HepG2 (cell line): ENCODE results near the gene STK32B. TPM values are rescaled to one million over a fixed set of nuclear protein-coding genes. Genes with fewer than 3 reads are reported as not detected.

Experiments used
- ATAC-seq: fragments of 200-7000 bp; cut with Tn5 transposase; 3 replicates; pipeline ENCODE4 v1.9.1; 2020; ENCODE audit warnings: mild to moderate bottlenecking, moderate library complexity
- BruUV-seq: library from RNA; stranded (reverse); fragments of 400-500 nt; replicated peaks from 2 replicates; lab custom pipeline; 2021; lab: Mats Ljungman, UMichigan
- CTCF ChIA-PET: fragments of 300-600 bp; formaldehyde crosslinking; extraction: SDS; loops from one replicate; lab custom pipeline; 2021; ENCODE audit warnings: low total read pairs, inconsistent platforms, low intra/inter-chr PET ratio; lab: Yijun Ruan, JAX
- POLR2A ChIA-PET: fragments of 350-600 bp; sonication (Branson Sonifier 250); formaldehyde crosslinking; loops from one replicate; lab custom pipeline; 2020; ENCODE audit warnings: antibody characterized with exemption, inconsistent platforms; lab: Yijun Ruan, JAX
- DNase-seq: peaks from one replicate; pipeline ENCODE4 v3.0.0-alpha.2; 2015; ENCODE audit warnings: low spot score
- FAIRE-seq: peaks from 3 replicates; lab custom pipeline; 2011; peaks lifted over from hg19 to GRCh38; lab: Jason Lieb, UNC
- H2AFZ ChIP-seq: one replicate; pipeline ENCODE4 v1.6.1; 2011; ENCODE audit warnings: low read length, inconsistent platforms
- H3K27ac ChIP-seq: fragments of 300-600 bp; 3 replicates; pipeline ENCODE4 v1.8.0; 2011; ENCODE audit warnings: mixed run types, mild to moderate bottlenecking, mixed read lengths, low read length, inconsistent platforms; ENCODE audit not compliant: insufficient read depth; ENCODE audit errors: extremely low read length
- H3K27me3 ChIP-seq, 2 experiments: fragments of 200-600 bp in 1 of 2; 2 replicates in 1 of 2; 3 replicates in 1 of 2; pipeline versions ENCODE4 v1.6.0 to v1.8.0; 2011; ENCODE audit warnings: low read length in 2 of 2, mild to moderate bottlenecking in 2 of 2, moderate library complexity in 2 of 2, inconsistent platforms in 1 of 2; ENCODE audit not compliant: insufficient read depth in 2 of 2, control insufficient read depth in 1 of 2
- H3K36me3 ChIP-seq, 2 experiments: fragments of 200-600 bp in 1 of 2; replicated peaks in 1 of 2; 2 replicates in 1 of 2; 3 replicates in 1 of 2; pipeline versions ENCODE4 v1.5.1 to v1.8.0; 2011; ENCODE audit warnings: low read length in 2 of 2, inconsistent platforms in 1 of 2; ENCODE audit not compliant: insufficient read depth in 2 of 2, control insufficient read depth in 1 of 2
- H3K4me1 ChIP-seq: 2 replicates; pipeline ENCODE4 v1.5.1; 2012; ENCODE audit warnings: low read length, inconsistent platforms; ENCODE audit not compliant: insufficient read depth
- H3K4me2 ChIP-seq: 2 replicates; pipeline ENCODE4 v1.6.0; 2011; ENCODE audit warnings: low read depth, low read length, inconsistent platforms
- H3K4me3 ChIP-seq, 3 experiments: fragments of 200-600 bp in 1 of 3; sonication (generic), shearing (Covaris generic) in 1 of 3; replicated peaks in 1 of 3; 2 replicates each; pipeline ENCODE4 v1.5.1; 2011 to 2016; ENCODE audit warnings: low read length in 3 of 3, inconsistent platforms in 2 of 3, low read depth in 2 of 3, mild to moderate bottlenecking in 2 of 3, control low read depth in 1 of 3, mixed read lengths in 1 of 3; ENCODE audit not compliant: insufficient read depth in 1 of 3
- H3K79me2 ChIP-seq: one replicate; pipeline ENCODE4 v1.6.1; 2011; ENCODE audit warnings: low read length, inconsistent platforms; ENCODE audit not compliant: insufficient read depth
- H3K9ac ChIP-seq: 2 replicates; pipeline ENCODE4 v1.6.0; 2011; ENCODE audit warnings: mild to moderate bottlenecking, low read depth, low read length, inconsistent platforms; ENCODE audit not compliant: insufficient read depth
- H3K9me3 ChIP-seq: 2 replicates; pipeline ENCODE4 v1.5.1; 2012; ENCODE audit warnings: mild to moderate bottlenecking, low read length
- H4K20me1 ChIP-seq: 2 replicates; pipeline ENCODE4 v1.6.0; 2011; ENCODE audit warnings: inconsistent platforms, mild to moderate bottlenecking, low read length, moderate library complexity; ENCODE audit not compliant: insufficient read depth
- DNMT3B ChIP-seq: conservative IDR thresholded peaks from 2 replicates; pipeline ENCODE4 v1.6.1; 2016; ENCODE audit warnings: missing biosample characterization, control low read depth
- HOXA3 ChIP-seq: sonication (generic); formaldehyde crosslinking; IDR thresholded peaks from 2 replicates; pipeline ENCODE4 v1.5.0; 2020; ENCODE audit warnings: missing genetic modification reagents
- NR2F6 ChIP-seq, 2 experiments: IDR thresholded peaks; 2 replicates each; pipeline ENCODE4 v1.6.1; 2016; ENCODE audit warnings: antibody characterized with exemption in 1 of 2, mild to moderate bottlenecking in 1 of 2
- PRPF4 ChIP-seq: fragments of 200-400 bp; formaldehyde crosslinking; IDR thresholded peaks from 2 replicates; pipeline ENCODE4 v1.6.1; 2016; ENCODE audit warnings: low read length, low read depth; ENCODE audit not compliant: poor library complexity, severe bottlenecking
- SAP130 ChIP-seq: IDR thresholded peaks from 2 replicates; pipeline ENCODE4 v1.6.1; 2016; ENCODE audit warnings: low read depth
- SRF ChIP-seq: IDR thresholded peaks from 2 replicates; pipeline ENCODE4 v1.6.1; 2011; ENCODE audit warnings: mild to moderate bottlenecking, low read depth, low read length, moderate library complexity
- YY1 ChIP-seq: IDR thresholded peaks from 2 replicates; pipeline ENCODE4 v1.6.1; 2011; ENCODE audit warnings: low read length, low read depth, moderate library complexity, mild to moderate bottlenecking; ENCODE audit not compliant: insufficient read depth, insufficient replicate concordance
- ZNF30 ChIP-seq: sonication (generic); formaldehyde crosslinking; IDR thresholded peaks from 2 replicates; pipeline ENCODE4 v1.5.0; 2020; ENCODE audit warnings: mild to moderate bottlenecking, missing genetic modification reagents
- ZNF879 ChIP-seq: sonication (generic); formaldehyde crosslinking; IDR thresholded peaks from 2 replicates; pipeline ENCODE4 v1.8.1; 2023; ENCODE audit warnings: missing genetic modification reagents
- WGBS: methylation state at CpG from one replicate; pipeline ENCODE4 v1.1.6; 2017; ENCODE audit warnings: low lambda C conversion rate; 5-methylcytosine and 5-hydroxymethylcytosine counted together
- in situ Hi-C: cut with HindIII; loops from 2 replicates; pipeline ENCODE4 v1.10.0; 2017; ENCODE audit warnings: low pct_unique_long_range_greater_than_20kb; ENCODE audit not compliant: extremely low pct_ligation_motif_present
- intact Hi-C: fragments of 100-400 bp; cut with micrococcal nuclease; formaldehyde crosslinking; loops from one replicate; pipeline ENCODE4 v1.10.0; 2022; ENCODE audit not compliant: unreplicated experiment
- polyA plus RNA-seq, 8 experiments: library from polyadenylated mRNA; depleted of rRNA in 3 of 8; stranded (reverse) in 7 of 8; unstranded in 1 of 8; fragments of >200 nt; fragmentation: Illumina TruSeq in 4 of 8; extraction: Trizol in 4 of 8; gene quantifications; 2 replicates each; pipeline versions ENCODE4 v1.2.1 to v1.2.3, GENCODE V29; 2011 to 2016; ENCODE audit warnings: low read depth in 4 of 8, missing spikeins in 1 of 8, mixed read lengths in 1 of 8; ENCODE audit not compliant: insufficient read depth in 1 of 8
- total RNA-seq, 5 experiments: library from RNA; depleted of rRNA; stranded (reverse); fragments of >200 nt; fragmentation: Illumina TruSeq; extraction: Trizol; gene quantifications; 2 replicates each; pipeline ENCODE4 v1.2.3, GENCODE V29; 2016; ENCODE audit warnings: low read depth in 1 of 5
- TF ChIP-seq, protein P1 (sequence below): sonication (generic); formaldehyde crosslinking; IDR thresholded peaks from 2 replicates; pipeline ENCODE4 v1.4.0; 2020; ENCODE audit warnings: mild to moderate bottlenecking, low read depth, missing genetic modification reagents
- TF ChIP-seq, protein P2 (sequence below): sonication (generic); formaldehyde crosslinking; IDR thresholded peaks from 2 replicates; pipeline ENCODE4 v1.4.0; 2020; ENCODE audit warnings: missing genetic modification reagents, mild to moderate bottlenecking, borderline replicate concordance

Gene STK32B
- total and polyA plus RNA-seq, 2 of the 13 experiments (the other 11 are each of a cell fraction or from before 2014, with no cell fraction given), result not detected

DNA sequence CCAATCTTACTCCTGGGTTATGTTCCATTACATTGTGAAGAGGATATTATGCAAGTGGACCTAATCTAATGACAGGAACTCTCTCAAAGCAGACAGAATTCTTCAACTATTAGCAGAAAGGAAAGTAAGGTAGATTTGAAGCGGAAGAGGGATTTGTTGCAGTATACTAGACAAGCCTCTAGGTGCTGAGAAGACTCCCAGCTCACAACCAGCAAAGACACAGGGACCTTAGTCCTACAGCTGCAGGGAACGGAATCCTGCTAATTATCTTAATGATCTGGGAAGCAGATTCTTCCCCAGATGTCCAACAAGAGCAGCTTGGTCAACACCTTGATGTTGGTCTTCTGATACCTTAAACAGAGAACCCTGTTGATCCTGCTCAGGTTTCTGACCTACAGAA is 73.6 kb downstream of the STK32B start:
- no peak for FAIRE-seq

More for the DNA sequence above, 73.6 kb downstream of the STK32B start:
- Histone ChIP-seq H3K9ac (no peak overlapping the region), H3K9me3 (no peaks in the 10 kb centered on the region), H2AFZ (no peak overlapping the region), H3K27me3 (peaks cover 0 to 3% of the 10 kb centered on the region in 2 experiments; a peak in 3 of 5 replicates), H3K27ac (no peak overlapping the region), H3K79me2 (no peaks in the 10 kb centered on the region), H3K4me1 (no peaks in the 10 kb centered on the region), H3K36me3 (no peaks in the 10 kb centered on the region), H3K4me3 (no peak overlapping the region), H3K4me2 (no peak overlapping the region), H4K20me1 (no peaks in the 10 kb centered on the region)
- 0% methylated on average over 1 of the region's 2 CpGs for WGBS
- ChIA-PET POLR2A (no interaction called here), CTCF (no interaction called here)
- in situ Hi-C loops, result no loop called here
- TF ChIP-seq YY1, result no peak
- TF ChIP-seq HOXA3, result no peak
- no peak for TF ChIP-seq NR2F6 (IDR thresholded peaks at IDR 0.05)
- no peak for TF ChIP-seq NR2F6 (CRISPR knock-in tag; IDR thresholded peaks at IDR 0.05)
- TF ChIP-seq, protein P1, sequence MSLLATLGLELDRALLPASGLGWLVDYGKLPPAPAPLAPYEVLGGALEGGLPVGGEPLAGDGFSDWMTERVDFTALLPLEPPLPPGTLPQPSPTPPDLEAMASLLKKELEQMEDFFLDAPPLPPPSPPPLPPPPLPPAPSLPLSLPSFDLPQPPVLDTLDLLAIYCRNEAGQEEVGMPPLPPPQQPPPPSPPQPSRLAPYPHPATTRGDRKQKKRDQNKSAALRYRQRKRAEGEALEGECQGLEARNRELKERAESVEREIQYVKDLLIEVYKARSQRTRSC (CRISPR knock-in tag), result no peak
- TF ChIP-seq, protein P2, sequence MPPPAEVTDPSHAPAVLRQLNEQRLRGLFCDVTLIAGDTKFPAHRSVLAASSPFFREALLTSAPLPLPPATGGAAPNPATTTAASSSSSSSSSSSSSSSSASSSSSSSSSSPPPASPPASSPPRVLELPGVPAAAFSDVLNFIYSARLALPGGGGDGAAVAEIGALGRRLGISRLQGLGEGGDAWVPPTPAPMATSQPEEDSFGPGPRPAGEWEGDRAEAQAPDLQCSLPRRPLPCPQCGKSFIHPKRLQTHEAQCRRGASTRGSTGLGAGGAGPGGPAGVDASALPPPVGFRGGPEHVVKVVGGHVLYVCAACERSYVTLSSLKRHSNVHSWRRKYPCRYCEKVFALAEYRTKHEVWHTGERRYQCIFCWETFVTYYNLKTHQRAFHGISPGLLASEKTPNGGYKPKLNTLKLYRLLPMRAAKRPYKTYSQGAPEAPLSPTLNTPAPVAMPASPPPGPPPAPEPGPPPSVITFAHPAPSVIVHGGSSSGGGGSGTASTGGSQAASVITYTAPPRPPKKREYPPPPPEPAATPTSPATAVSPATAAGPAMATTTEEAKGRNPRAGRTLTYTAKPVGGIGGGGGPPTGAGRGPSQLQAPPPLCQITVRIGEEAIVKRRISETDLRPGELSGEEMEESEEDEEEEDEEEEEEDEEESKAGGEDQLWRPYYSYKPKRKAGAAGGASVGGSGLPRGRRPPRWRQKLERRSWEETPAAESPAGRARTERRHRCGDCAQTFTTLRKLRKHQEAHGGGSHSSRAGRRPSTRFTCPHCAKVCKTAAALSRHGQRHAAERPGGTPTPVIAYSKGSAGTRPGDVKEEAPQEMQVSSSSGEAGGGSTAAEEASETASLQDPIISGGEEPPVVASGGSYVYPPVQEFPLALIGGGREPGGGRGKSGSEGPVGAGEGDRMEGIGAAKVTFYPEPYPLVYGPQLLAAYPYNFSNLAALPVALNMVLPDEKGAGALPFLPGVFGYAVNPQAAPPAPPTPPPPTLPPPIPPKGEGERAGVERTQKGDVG (CRISPR knock-in tag), result no peak
- no peak for TF ChIP-seq ZNF879 (CRISPR knock-in tag)
- no peak for TF ChIP-seq SRF
- TF ChIP-seq SAP130 (CRISPR knock-in tag), result no peak
- TF ChIP-seq PRPF4, result no peak
- no peak for TF ChIP-seq DNMT3B (CRISPR knock-in tag)
- TF ChIP-seq ZNF30 (CRISPR knock-in tag), result no peak
- ATAC-seq (no peak), DNase-seq (no peak)
- intact Hi-C loops, result no loop called here
- no TSS peak for BruUV-seq
